DND-41 (cell line): ENCODE results near the gene TTC13.

ENCODE experiments used
- ATAC-seq: fragments of 200-7000 bp; cut with Tn5 transposase; 3 replicates; pipeline ENCODE4 v1.9.1; 2021; ENCODE audit warnings: low read depth; ENCODE audit not compliant: insufficient read depth
- DNase-seq: peaks from one replicate; pipeline ENCODE4 v3.0.0-alpha.2; 2020
- H2AFZ ChIP-seq: 2 replicates; pipeline ENCODE4 v1.6.0; 2012; ENCODE audit warnings: low read depth, low read length
- H3K27ac ChIP-seq: 2 replicates; pipeline ENCODE4 v1.5.1; 2012; ENCODE audit warnings: low read length, inconsistent platforms
- H3K27me3 ChIP-seq: fragments of 200-600 bp; sonication (generic); 2 replicates; pipeline ENCODE4 v1.6.0; 2012; ENCODE audit warnings: low read length, mild to moderate bottlenecking, inconsistent platforms; ENCODE audit not compliant: insufficient read depth, poor library complexity
- H3K36me3 ChIP-seq: 2 replicates; pipeline ENCODE4 v1.5.1; 2012; ENCODE audit warnings: low read length, inconsistent platforms; ENCODE audit not compliant: insufficient read depth
- H3K4me1 ChIP-seq: 2 replicates; pipeline ENCODE4 v1.5.1; 2012; ENCODE audit warnings: mild to moderate bottlenecking, low read length; ENCODE audit not compliant: insufficient read depth
- H3K4me2 ChIP-seq: 2 replicates; pipeline ENCODE4 v1.6.0; 2012; ENCODE audit warnings: mild to moderate bottlenecking, moderate library complexity, low read length, inconsistent platforms; ENCODE audit not compliant: insufficient read depth
- H3K4me3 ChIP-seq, 2 experiments: fragments of 200-600 bp in 1 of 2; shearing (Covaris generic) in 1 of 2; 2 replicates each; pipeline ENCODE4 v1.5.1; 2012 to 2016; ENCODE audit warnings: inconsistent platforms in 2 of 2, low read length in 2 of 2, mild to moderate bottlenecking in 2 of 2, low read depth in 1 of 2, moderate library complexity in 1 of 2
- H3K79me2 ChIP-seq: 2 replicates; pipeline ENCODE4 v1.6.0; 2012; ENCODE audit warnings: low read length, inconsistent platforms; ENCODE audit not compliant: insufficient read depth
- H3K9ac ChIP-seq: 2 replicates; pipeline ENCODE4 v1.6.0; 2012; ENCODE audit warnings: low read depth, mild to moderate bottlenecking, inconsistent platforms, low read length, moderate library complexity
- H3K9me3 ChIP-seq: 2 replicates; pipeline ENCODE4 v1.5.1; 2012; ENCODE audit warnings: low read length, moderate library complexity, mild to moderate bottlenecking, inconsistent platforms; ENCODE audit not compliant: insufficient read depth, severe bottlenecking
- H4K20me1 ChIP-seq: 2 replicates; pipeline ENCODE4 v1.6.0; 2012; ENCODE audit warnings: low read length; ENCODE audit not compliant: insufficient read depth
- EZH2 ChIP-seq: IDR thresholded peaks from 3 replicates; pipeline ENCODE4 v1.6.1; 2012; ENCODE audit warnings: borderline replicate concordance, low read depth, mild to moderate bottlenecking, moderate library complexity, low read length, inconsistent platforms; ENCODE audit not compliant: severe bottlenecking
- TF ChIP-seq, protein P1 (sequence below): IDR thresholded peaks from 2 replicates; pipeline ENCODE4 v1.5.1; 2012; ENCODE audit warnings: borderline replicate concordance, low read length, moderate library complexity, mild to moderate bottlenecking; ENCODE audit not compliant: poor library complexity, severe bottlenecking; ENCODE audit errors: extremely low read depth

Gene TTC13

DNA sequence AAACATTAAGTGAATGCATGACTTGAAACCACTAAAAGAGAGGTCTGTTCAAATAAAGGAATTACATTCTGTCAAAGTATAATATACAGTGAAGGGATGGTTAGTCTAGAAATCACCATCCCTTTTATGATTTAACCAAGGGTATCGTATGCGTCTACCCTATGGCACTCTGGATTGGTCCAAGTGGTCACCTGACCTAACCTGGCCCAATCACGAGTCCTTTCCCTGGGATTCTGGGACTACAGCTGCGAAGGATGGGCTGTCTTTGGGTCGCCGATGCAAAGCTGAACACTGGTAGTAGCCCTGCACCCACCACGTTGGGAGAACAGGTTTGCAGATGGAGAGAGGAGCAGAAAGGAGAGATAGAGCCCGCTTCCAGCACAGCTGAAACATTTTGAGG, 79.9 kb downstream of the TTC13 start:
- Histone ChIP-seq H3K4me3 (no peak overlapping the region), H2AFZ (no peak overlapping the region), H3K9me3 (no peaks in the 10 kb centered on the region), H3K27ac (no peak overlapping the region), H3K27me3 (peaks cover under 1% of the 10 kb centered on the region), H3K36me3 (no peaks in the 10 kb centered on the region), H4K20me1 (no peaks in the 10 kb centered on the region), H3K9ac (no peak overlapping the region), H3K4me1 (no peaks in the 10 kb centered on the region), H3K4me2 (no peak overlapping the region), H3K79me2 (no peaks in the 10 kb centered on the region)
- ATAC-seq (no peak), DNase-seq (no peak)
- TF ChIP-seq, protein P1, sequence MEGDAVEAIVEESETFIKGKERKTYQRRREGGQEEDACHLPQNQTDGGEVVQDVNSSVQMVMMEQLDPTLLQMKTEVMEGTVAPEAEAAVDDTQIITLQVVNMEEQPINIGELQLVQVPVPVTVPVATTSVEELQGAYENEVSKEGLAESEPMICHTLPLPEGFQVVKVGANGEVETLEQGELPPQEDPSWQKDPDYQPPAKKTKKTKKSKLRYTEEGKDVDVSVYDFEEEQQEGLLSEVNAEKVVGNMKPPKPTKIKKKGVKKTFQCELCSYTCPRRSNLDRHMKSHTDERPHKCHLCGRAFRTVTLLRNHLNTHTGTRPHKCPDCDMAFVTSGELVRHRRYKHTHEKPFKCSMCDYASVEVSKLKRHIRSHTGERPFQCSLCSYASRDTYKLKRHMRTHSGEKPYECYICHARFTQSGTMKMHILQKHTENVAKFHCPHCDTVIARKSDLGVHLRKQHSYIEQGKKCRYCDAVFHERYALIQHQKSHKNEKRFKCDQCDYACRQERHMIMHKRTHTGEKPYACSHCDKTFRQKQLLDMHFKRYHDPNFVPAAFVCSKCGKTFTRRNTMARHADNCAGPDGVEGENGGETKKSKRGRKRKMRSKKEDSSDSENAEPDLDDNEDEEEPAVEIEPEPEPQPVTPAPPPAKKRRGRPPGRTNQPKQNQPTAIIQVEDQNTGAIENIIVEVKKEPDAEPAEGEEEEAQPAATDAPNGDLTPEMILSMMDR = no peak
- no peak for TF ChIP-seq EZH2

- Histone ChIP-seq H2AFZ (no peak overlapping the region), H3K9ac (no peak overlapping the region), H3K4me3 (no peak overlapping the region), H4K20me1 (no peaks in the 10 kb centered on the region), H3K9me3 (no peaks in the 10 kb centered on the region), H3K27me3 (peaks cover 3% of the 10 kb centered on the region), H3K79me2 (no peaks in the 10 kb centered on the region), H3K4me1 (no peaks in the 10 kb centered on the region), H3K4me2 (no peak overlapping the region), H3K27ac (no peak overlapping the region), H3K36me3 (no peaks in the 10 kb centered on the region)
- TF ChIP-seq EZH2 = no peak
- ATAC-seq (no peak), DNase-seq (no peak)
Measured at GRCh38 chr1:230898144-230898543, 80.5 kb downstream of the TTC13 start.

- Histone ChIP-seq H3K27me3 (peaks cover 5% of the 10 kb centered on the region), H3K4me3 (no peak overlapping the region), H3K36me3 (no peaks in the 10 kb centered on the region), H3K79me2 (no peaks in the 10 kb centered on the region), H3K9me3 (no peaks in the 10 kb centered on the region), H4K20me1 (no peaks in the 10 kb centered on the region), H2AFZ (no peak overlapping the region), H3K4me1 (no peaks in the 10 kb centered on the region), H3K4me2 (no peak overlapping the region), H3K27ac (no peak overlapping the region), H3K9ac (no peak overlapping the region)
- TF ChIP-seq, protein P1 = no peak
- no peak for TF ChIP-seq EZH2
- no peak for DNase-seq
- no peak for ATAC-seq
Measured at GRCh38 chr1:230896779-230897178, 81.9 kb downstream of the TTC13 start.

GRCh38 chr1:230895452-230895851, 83.2 kb downstream of the TTC13 start:
- H3K36me3 ChIP-seq = no peaks in the 10 kb centered on the region
- no peak overlapping the region for H2AFZ ChIP-seq
- H3K9me3 ChIP-seq = no peaks in the 10 kb centered on the region
- ATAC-seq (no peak; the same call in 2 of the 3 replicates), DNase-seq (peak; percentile 11)
- H3K4me2 ChIP-seq = no peak overlapping the region
- no peaks in the 10 kb centered on the region for H3K79me2 ChIP-seq
- H3K4me1 ChIP-seq = no peaks in the 10 kb centered on the region
- peaks cover 5% of the 10 kb centered on the region for H3K27me3 ChIP-seq
- H3K4me3 ChIP-seq = no peak overlapping the region
- no peak overlapping the region for H3K9ac ChIP-seq
- no peaks in the 10 kb centered on the region for H4K20me1 ChIP-seq
- TF ChIP-seq EZH2 = no peak
- TF ChIP-seq, protein P1 = no peak
- no peak overlapping the region for H3K27ac ChIP-seq
